ENCODE results near the gene WNT8A.
"Not testable (repeated sequence)": the region's sequence is repeated elsewhere in the genome, so short reads cannot be mapped to it uniquely, and the experiment has no call there.

The WNT8A gene

DNA sequence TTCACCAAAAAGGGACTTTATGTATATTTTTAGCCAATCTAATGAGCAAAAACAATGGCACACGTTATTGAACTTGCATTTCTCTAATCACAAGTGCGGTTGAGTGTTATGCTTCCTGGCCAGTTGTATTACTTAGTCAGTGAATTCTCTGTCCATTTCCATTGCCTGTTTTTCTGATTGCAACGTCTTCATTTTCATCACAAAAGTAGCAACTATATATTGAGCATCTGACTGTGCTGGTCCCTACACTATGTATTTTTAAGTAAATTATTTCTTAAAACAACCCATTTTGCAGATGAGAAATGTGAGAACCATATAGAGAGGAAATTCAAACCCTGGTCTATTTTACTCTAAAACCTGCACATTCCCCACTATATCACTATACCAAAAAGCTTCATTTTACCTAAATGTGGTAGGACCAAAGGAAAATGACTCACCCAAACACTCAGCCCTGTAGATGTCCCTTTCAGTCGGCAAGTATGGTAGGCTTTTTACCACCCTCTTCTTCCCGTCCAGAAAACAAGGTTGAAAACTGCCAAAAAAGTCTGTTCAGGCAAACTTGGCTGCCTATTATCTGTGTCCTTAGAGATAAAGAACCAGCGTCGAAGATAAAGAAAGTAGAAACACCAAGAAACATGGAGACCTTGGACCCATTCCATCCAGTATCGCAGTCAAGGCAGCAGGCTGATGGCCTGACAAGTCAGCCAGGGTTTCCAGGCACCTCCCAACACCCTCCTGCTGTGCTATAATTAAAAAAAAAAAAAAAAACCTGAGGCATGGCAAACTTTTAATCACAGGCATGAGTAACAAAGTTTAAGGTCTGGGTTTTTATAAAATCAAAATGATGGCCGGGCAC is 32.2 kb upstream of the WNT8A start:
- H3K36me3 ChIP-seq (ENCODE audit: control insufficient read depth, insufficient read depth, low read length) = no peaks in the 10 kb centered on the region
- TF ChIP-seq CTCF (IDR thresholded peaks at IDR 0.05; ENCODE audit: insufficient read depth, low read length, poor library complexity, severe bottlenecking) = no peak
- no peaks in the 10 kb centered on the region for H3K27me3 ChIP-seq (replicated peaks; ENCODE audit: control insufficient read depth, insufficient read depth, low read length)
- no peak for DNase-seq (ENCODE audit: extremely low read depth, insufficient read length)
- H3K4me3 ChIP-seq (replicated peaks; ENCODE audit: low read depth, low read length) = no peak overlapping the region

DNA sequence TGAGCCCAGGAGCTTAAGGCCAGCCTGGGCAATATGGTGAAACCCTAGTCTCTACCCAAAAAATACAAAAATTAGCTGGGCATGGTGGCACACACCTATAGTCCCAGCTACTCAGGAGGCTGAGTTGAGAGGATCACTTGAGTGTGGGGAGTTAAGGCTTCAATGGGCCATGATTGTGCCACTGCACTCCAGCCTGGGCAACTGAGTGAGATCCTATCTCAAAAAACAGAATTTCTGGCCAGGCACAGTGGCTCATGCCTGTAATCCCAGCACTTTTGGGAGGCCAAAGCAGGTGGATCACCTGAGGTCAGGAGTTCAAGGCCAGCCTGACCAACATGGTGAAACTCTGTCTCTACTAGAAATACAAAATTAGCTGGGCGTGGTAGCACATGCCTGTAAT is 31.1 kb upstream of the WNT8A start:
- not testable (repeated sequence) for DNase-seq (ENCODE audit: extremely low read depth, insufficient read length); H3K36me3 ChIP-seq (ENCODE audit: control insufficient read depth, insufficient read depth, low read length); H3K4me3 ChIP-seq (replicated peaks; ENCODE audit: low read depth, low read length); H3K27me3 ChIP-seq (replicated peaks; ENCODE audit: control insufficient read depth, insufficient read depth, low read length)

DNA sequence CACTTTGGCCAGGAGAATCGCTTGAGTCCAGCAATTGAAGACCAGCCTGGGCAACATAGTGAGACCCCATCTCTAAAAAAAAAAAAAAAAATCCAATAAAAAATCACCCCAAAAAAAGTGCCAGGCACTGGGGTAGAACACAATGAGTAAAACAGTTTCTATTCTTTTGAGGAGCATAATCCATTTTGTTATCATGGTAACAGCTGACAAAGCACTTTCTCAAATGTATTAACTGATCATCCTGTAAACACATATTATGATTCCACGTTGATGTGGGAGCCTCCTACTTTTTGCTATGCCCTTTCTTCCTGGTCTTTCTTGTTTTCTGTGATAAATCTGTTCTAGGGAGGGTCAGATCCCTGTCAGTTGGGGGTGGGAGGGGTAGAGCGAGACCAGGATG is 30.3 kb upstream of the WNT8A start:
- no peak overlapping the region for H3K4me3 ChIP-seq (replicated peaks; ENCODE audit: low read depth, low read length)
- no peak for TF ChIP-seq CTCF (IDR thresholded peaks at IDR 0.05; ENCODE audit: insufficient read depth, low read length, poor library complexity, severe bottlenecking)
- H3K27me3 ChIP-seq (replicated peaks; ENCODE audit: control insufficient read depth, insufficient read depth, low read length) = no peaks in the 10 kb centered on the region

DNA sequence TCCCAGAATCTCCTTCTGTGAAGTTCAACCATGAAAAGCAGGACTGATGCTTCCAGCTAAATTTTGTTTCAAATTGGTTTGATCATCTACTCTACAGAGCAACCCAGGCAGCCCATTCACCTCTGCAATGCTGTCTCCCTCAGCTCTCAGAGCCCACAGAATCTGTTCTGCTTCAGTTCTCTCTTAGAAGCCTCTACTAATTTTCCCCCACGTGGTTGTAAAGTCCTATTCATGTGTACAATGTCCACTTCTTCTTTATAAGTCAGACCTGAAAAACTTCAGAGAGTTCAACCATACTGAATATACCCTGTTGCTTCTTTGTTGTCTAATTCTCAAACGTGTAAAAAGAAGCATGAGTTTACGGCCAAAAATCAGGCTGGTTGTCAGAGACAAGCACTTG is 29.6 kb upstream of the WNT8A start:
- TF ChIP-seq CTCF (IDR thresholded peaks at IDR 0.05; ENCODE audit: insufficient read depth, low read length, poor library complexity, severe bottlenecking) = no peak
- no peak overlapping the region for H3K4me3 ChIP-seq (replicated peaks; ENCODE audit: low read depth, low read length)
- no peak for DNase-seq (ENCODE audit: extremely low read depth, insufficient read length)
- no peaks in the 10 kb centered on the region for H3K36me3 ChIP-seq (ENCODE audit: control insufficient read depth, insufficient read depth, low read length)
- H3K27me3 ChIP-seq (replicated peaks; ENCODE audit: control insufficient read depth, insufficient read depth, low read length) = no peaks in the 10 kb centered on the region

More for the DNA sequence above, 30.3 kb upstream of the WNT8A start:
- H3K36me3 ChIP-seq (ENCODE audit: control insufficient read depth, insufficient read depth, low read length) = no peaks in the 10 kb centered on the region
- DNase-seq (ENCODE audit: extremely low read depth, insufficient read length) = no peak

GRCh38 chr5:138054847-138055558 is 28.8 kb upstream of the WNT8A start:
- H3K36me3 ChIP-seq (ENCODE audit: control insufficient read depth, insufficient read depth, low read length) = no peaks in the 10 kb centered on the region
- no peak overlapping the region for H3K4me3 ChIP-seq (replicated peaks; ENCODE audit: low read depth, low read length)
- TF ChIP-seq CTCF (IDR thresholded peaks at IDR 0.05; ENCODE audit: insufficient read depth, low read length, poor library complexity, severe bottlenecking) = no peak
- DNase-seq (ENCODE audit: extremely low read depth, insufficient read length) = no peak
- H3K27me3 ChIP-seq (replicated peaks; ENCODE audit: control insufficient read depth, insufficient read depth, low read length) = no peaks in the 10 kb centered on the region

DNA sequence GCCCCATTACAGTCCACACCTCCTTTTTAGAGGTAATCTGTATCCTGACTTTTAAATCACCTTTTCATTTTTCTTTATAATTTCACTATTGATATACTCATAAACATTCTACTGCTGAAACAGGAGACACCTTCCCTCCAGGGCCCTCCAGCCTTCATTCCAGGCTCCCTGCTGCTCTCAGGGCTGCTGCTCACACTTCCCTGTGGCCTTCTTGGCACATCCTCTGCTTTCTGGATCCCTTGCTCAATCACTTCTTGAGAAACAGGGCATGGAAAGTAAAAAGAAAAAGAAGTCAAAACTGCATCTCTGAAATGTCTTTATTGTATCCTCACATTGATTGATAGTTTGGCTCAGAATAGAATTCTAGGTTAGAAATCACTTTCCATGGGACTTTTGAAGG is 19.3 kb upstream of the WNT8A start:
- no peaks in the 10 kb centered on the region for H3K36me3 ChIP-seq (ENCODE audit: control insufficient read depth, insufficient read depth, low read length)
- H3K4me3 ChIP-seq (replicated peaks; ENCODE audit: low read depth, low read length) = no peak overlapping the region
- H3K27me3 ChIP-seq (replicated peaks; ENCODE audit: control insufficient read depth, insufficient read depth, low read length) = no peaks in the 10 kb centered on the region
- DNase-seq (ENCODE audit: extremely low read depth, insufficient read length) = no peak
- no peak for TF ChIP-seq CTCF (IDR thresholded peaks at IDR 0.05; ENCODE audit: insufficient read depth, low read length, poor library complexity, severe bottlenecking)

Data from GM06990 (cell line).